Measurements from ENCODE around the gene ASB6. TPM values are rescaled to one million over a fixed set of nuclear protein-coding genes. Genes with fewer than 3 reads are reported as not detected.

Gene ASB6
- polyA plus RNA-seq, 1 experiment = 23.2 TPM

DNA sequence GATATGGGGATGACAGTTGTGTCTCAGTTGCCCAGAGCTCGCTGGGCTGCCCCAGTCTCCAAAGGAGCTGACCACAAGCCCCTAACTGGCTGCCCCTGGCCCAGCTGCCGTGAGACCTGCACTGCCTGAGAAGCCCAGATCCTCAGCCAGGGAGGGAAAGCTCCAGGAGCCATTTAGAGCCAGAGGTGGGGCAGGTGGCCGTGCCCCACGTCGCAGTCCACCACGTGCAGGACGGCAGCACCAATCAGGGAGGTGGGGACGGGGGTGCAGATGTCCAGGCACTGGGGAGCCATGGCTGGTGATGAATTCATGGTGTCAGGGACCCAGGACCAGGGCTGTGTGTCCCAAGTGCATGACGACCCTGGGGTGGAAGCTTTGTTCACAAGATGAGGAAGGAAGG is 36.9 kb upstream of the ASB6 start:
- no peaks in the 10 kb centered on the region for H3K27me3 ChIP-seq (ENCODE audit: control insufficient read depth, insufficient read depth, low read length)
- ChIA-PET POLR2A (no interaction called here), CTCF (no interaction called here)
- peaks cover 5% of the 10 kb centered on the region; the same call in 1 of the 2 replicates for H3K36me3 ChIP-seq (ENCODE audit: control insufficient read depth, insufficient read depth, low read length)
- no peak for DNase-seq (ENCODE audit: low read depth)
- TF ChIP-seq, protein P1, sequence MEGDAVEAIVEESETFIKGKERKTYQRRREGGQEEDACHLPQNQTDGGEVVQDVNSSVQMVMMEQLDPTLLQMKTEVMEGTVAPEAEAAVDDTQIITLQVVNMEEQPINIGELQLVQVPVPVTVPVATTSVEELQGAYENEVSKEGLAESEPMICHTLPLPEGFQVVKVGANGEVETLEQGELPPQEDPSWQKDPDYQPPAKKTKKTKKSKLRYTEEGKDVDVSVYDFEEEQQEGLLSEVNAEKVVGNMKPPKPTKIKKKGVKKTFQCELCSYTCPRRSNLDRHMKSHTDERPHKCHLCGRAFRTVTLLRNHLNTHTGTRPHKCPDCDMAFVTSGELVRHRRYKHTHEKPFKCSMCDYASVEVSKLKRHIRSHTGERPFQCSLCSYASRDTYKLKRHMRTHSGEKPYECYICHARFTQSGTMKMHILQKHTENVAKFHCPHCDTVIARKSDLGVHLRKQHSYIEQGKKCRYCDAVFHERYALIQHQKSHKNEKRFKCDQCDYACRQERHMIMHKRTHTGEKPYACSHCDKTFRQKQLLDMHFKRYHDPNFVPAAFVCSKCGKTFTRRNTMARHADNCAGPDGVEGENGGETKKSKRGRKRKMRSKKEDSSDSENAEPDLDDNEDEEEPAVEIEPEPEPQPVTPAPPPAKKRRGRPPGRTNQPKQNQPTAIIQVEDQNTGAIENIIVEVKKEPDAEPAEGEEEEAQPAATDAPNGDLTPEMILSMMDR (IDR thresholded peaks at IDR 0.05; ENCODE audit: insufficient read depth, low read depth, low read length) = no peak
- no peak overlapping the region for H3K4me3 ChIP-seq (ENCODE audit: low read depth, low read length)

DNA sequence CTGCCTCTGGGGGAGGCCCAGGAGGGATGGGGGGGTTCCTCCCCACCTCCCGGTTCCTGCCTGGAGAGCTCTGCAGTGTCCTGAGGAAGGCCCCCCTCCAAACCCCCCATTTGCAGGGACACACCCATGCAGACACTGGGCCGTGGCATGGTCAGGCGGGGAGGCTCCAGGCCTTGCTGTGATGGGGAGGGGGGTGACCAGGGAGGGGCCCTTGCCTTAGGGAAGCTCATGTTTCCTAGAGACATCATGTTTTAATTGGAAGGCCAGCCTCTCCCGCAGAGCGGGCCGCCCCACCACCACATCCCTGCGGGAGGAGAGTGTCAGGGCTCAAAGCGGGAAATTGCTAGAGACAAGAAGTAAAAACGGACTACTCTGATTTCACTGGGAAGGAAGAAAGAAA is 35.5 kb upstream of the ASB6 start:
- Histone ChIP-seq H3K27me3 (ENCODE audit: control insufficient read depth, insufficient read depth, low read length) (no peaks in the 10 kb centered on the region), H3K4me3 (ENCODE audit: low read depth, low read length) (no peak overlapping the region), H3K36me3 (ENCODE audit: control insufficient read depth, insufficient read depth, low read length) (peaks cover 5% of the 10 kb centered on the region; the same call in 1 of the 2 replicates)
- CTCF ChIA-PET = interaction anchor here (0.6 to 1.2 kb wide), 3 partner anchors 19 to 36 kb away, joined by 3 read pairs; no protein-coding TSS in a partner anchor
- TF ChIP-seq, protein P1 (IDR thresholded peaks at IDR 0.05; ENCODE audit: insufficient read depth, low read depth, low read length) = no peak
- POLR2A ChIA-PET = no interaction called here
- DNase-seq (ENCODE audit: low read depth) = no peak

DNA sequence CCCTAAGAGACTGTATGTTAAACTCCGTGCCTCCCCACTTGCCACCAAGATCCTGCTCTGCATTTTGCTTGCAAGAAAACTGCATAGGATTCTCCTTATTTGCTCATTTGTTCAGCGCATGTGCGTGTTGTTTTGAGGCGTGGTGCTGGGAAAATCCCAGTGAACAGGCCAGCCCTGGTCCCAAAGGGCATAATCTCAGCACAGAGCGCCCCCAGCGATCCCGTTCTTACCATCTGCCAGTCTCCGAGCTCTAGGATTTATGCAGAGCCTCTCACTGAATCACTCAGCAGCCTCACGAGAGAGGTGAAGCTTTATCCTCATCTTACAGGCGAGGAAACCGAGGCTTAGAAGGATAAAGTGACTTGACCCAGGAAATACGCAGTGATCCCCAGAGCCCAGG is 35.0 kb upstream of the ASB6 start:
- CTCF ChIA-PET = interaction anchor here (1.2 kb wide), 2 partner anchors 19 to 34 kb away, joined by 3 read pairs; no protein-coding TSS in a partner anchor
- no peak for DNase-seq (ENCODE audit: low read depth)
- TF ChIP-seq, protein P1 (IDR thresholded peaks at IDR 0.05; ENCODE audit: insufficient read depth, low read depth, low read length) = no peak
- Histone ChIP-seq H3K36me3 (ENCODE audit: control insufficient read depth, insufficient read depth, low read length) (peaks cover 5% of the 10 kb centered on the region), H3K27me3 (ENCODE audit: control insufficient read depth, insufficient read depth, low read length) (no peaks in the 10 kb centered on the region), H3K4me3 (ENCODE audit: low read depth, low read length) (no peak overlapping the region)
- POLR2A ChIA-PET = no interaction called here

DNA sequence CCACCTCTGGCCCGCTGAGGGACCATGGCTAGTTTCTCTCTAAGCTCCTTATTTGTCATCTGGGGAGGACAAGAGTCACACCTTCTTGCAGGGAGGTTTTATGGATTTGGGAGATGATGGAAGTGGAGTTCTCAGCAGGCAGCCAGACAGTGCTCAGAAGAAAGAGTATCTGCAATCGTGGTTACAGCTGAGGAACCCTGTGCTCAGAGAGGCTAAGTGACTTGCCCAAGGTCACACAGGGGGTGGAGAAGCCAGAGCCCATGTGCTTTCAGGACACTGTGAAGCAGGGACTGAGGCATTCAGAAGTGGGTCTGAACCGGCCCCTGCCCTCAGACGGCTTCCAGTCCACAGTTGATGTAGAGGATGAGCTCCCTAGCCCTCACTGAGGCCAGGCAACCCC is 34.3 kb upstream of the ASB6 start:
- TF ChIP-seq, protein P1 (IDR thresholded peaks at IDR 0.05; ENCODE audit: insufficient read depth, low read depth, low read length) = no peak

DNA sequence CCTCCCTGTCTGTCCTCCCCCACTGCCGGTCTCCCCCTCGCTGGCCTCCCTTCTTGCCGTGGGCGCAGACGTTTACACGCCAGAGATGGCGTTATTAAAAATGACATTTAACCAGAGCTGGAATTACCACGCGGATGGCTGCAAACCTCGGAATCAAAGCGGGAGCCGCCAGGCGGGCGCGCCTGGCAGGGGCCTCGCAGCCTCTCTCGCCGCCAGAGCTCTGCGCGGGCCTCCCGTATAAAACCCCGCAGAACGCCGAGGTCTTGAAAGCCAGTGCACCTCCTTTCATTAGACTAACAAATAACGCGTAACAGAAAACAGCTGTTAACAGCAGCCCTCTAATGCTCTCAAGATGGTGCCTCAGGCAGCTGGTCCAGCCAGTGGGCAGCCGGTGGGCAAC is 33.7 kb upstream of the ASB6 start:
- H3K27me3 ChIP-seq (ENCODE audit: control insufficient read depth, insufficient read depth, low read length) = no peaks in the 10 kb centered on the region
- POLR2A ChIA-PET = interaction anchor here (0.6 kb wide), 1 partner anchor 337 kb away, joined by 4 read pairs; no protein-coding TSS in a partner anchor
- DNase-seq (ENCODE audit: low read depth) = no peak
- CTCF ChIA-PET = interaction anchor here (1.8 kb wide), 1 partner anchor 62 kb away, joined by 4 read pairs; no protein-coding TSS in a partner anchor
- no peak overlapping the region for H3K4me3 ChIP-seq (ENCODE audit: low read depth, low read length)
- TF ChIP-seq, protein P1 (IDR thresholded peaks at IDR 0.05; ENCODE audit: insufficient read depth, low read depth, low read length) = no peak
- H3K36me3 ChIP-seq (ENCODE audit: control insufficient read depth, insufficient read depth, low read length) = peaks cover 3% of the 10 kb centered on the region

More for the DNA sequence above, 34.3 kb upstream of the ASB6 start:
- no peak for DNase-seq (ENCODE audit: low read depth)
- Histone ChIP-seq H3K27me3 (ENCODE audit: control insufficient read depth, insufficient read depth, low read length) (no peaks in the 10 kb centered on the region), H3K4me3 (ENCODE audit: low read depth, low read length) (no peak overlapping the region), H3K36me3 (ENCODE audit: control insufficient read depth, insufficient read depth, low read length) (peaks cover 3% of the 10 kb centered on the region)
- ChIA-PET CTCF (interaction anchor here (1.8 kb wide), 1 partner anchor 62 kb away, joined by 4 read pairs; no protein-coding TSS in a partner anchor), POLR2A (interaction anchor here (0.6 kb wide), 1 partner anchor 338 kb away, joined by 4 read pairs; no protein-coding TSS in a partner anchor)
